Glomerular visceral epithelial cell (primary cell): Measurements from ENCODE around the gene ATXN7L2.

Experiments used
- DNase-seq: peaks from one replicate; pipeline ENCODE4 v3.0.0-alpha.2; 2016; ENCODE audit errors: extremely low spot score

Gene ATXN7L2

DNA sequence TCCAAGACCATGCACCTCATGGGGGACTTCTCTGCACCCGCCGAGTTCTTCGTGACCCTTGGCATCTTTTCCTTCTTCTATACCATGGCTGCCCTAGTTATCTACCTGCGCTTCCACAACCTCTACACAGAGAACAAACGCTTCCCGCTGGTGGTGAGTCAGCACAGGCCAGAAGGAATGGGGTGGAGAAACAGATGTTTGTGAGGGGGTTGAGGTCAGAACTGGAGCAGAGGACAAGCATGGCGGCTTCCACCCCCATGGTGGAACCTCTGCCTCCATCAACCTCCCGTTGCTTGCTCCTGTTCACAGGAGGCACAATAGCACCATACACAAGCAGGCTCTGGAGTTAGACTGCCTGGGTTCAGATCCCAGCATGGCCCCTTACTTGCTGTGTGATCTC is 6.9 kb upstream of the ATXN7L2 start:
- DNase-seq = no peak

GRCh38 chr1:109477821-109478220 is 5.9 kb upstream of the ATXN7L2 start:
- DNase-seq = no peak

GRCh38 chr1:109478806-109479205 is 4.9 kb upstream of the ATXN7L2 start:
- DNase-seq = no peak

- DNase-seq = no peak
Measured at GRCh38 chr1:109479311-109479710, 4.4 kb upstream of the ATXN7L2 start.

DNA sequence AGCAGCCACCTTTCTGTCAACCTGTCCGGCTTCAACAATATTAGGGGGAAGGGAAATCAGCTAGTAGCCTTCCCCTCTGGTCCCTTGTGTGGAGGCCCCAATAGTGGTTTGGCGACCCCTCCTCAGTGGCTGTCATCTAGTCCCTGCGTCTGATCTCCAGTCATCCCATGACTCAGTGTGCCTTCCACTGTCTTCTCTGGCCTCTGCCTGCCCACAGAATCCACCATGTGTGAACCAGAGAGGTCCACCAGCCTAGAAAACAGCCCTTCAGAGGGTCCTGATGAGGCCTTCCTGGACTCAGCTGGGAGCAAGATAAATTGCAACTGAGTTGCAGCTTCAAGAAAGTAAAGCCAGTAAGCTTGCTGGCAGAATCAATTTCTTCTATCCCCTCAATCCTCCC is 3.8 kb upstream of the ATXN7L2 start:
- no peak for DNase-seq

- DNase-seq = no peak
Measured at GRCh38 chr1:109481646-109482045, 2.1 kb upstream of the ATXN7L2 start.

GRCh38 chr1:109482242-109482641 is 1.5 kb upstream of the ATXN7L2 start:
- DNase-seq = no peak

DNA sequence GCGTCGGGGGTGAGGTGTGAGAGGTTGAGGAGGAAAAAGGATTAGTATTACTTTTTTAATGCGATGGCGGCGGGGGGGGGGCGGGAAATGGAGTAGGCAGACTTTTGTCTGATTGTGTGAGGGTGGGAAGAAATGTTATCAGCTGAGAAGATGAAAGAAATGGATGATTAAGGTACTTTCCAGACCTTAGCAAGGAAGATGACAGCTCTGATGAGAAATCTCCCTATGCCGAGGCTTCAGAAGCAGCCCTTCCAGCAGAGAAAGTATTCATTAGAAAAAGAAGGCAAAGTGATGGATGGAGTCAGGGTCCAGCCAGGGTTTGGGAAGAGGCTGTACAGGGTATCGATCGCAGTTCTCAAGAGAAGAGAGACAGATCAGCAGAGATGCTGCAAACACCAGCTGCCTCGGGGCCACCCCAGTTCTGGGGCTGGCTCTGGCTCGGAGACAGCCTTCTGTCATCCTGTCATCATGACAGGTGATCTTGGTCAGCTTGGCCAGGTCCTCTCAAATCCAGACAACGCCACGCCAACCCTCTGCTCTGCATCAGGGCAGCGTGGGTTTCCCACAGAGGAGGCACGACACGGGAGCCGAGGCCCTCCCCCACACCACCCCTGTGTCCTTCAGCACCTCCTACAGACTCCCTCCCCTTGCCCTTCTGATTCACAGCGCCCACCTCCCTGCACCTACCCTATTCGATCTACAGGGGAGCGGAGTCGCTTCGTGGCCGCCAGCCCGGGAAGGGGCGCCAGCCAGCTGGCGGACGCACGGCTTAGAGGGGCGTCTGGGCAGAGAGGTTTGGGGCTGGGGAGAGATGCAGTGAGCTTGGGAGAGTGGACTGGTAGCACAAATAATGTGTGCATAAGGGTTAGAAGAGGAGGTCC is 674 bp upstream of the ATXN7L2 start:
- DNase-seq = no peak

- no peak for DNase-seq
Measured at GRCh38 chr1:109484519-109484975, 842 bp downstream of the ATXN7L2 start.

DNA sequence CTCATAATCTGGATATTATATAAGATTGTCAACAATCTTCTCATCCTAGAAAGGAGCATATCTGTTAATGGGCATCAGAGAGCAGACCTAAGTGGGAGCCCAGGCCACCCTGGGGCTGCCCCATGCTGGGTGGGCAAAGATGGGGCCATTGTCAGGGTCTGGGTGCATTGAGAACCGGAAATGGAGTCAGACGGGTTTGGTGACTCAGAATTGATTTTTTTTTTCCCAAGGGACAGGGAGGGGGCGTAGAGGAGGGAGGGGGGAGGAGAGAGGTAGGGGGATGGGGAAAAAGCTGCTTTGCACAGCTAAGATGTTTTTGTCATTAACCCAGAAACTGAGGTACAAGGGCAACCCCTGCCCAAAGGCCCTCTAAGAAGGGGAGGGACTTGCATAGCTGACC is 1.3 kb downstream of the ATXN7L2 start:
- no peak for DNase-seq

DNA sequence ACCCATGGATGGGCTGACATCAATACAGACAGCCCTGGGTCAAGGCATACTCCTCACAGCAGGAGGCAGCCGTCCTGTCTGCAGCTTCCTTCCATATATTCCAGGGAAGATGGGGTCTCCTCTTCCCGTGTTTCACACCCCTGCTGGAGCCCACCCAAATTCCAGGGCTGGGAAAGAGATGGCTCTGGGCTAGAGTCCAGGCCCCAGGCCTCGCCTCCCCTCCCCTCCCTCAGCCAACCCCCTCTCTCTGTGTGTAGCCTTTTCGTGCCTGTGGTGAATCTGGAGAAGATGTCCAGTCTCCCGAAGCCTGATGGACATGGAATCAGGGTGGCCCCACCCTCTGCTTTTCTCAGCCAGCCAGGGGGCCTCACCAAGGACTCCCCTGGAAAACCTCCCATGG is 3.6 kb downstream of the ATXN7L2 start:
- no peak for DNase-seq

DNA sequence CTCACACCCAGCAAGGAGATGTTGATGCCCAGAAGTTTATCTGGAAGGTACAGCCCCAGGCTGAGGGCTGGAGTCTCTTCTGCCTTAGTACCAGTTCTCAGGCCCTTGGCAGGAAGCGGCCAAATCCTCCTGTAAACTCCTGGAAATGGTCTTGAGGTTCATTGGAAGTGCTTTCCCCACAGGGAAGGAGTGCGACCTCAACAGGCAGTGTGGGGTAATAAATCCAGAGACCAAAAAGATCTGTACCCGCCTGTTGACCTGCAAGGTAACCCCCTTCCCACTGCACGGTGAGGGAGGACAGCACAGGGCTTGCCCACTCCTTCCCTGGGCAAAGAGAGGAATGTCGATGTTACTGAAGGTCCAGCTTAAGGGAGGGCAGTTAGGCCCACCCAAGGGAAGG is 4.5 kb downstream of the ATXN7L2 start:
- no peak for DNase-seq

GRCh38 chr1:109488696-109489095 is 5.0 kb downstream of the ATXN7L2 start:
- DNase-seq = no peak

GRCh38 chr1:109490029-109490933 is 6.6 kb downstream of the ATXN7L2 start:
- DNase-seq = peak; percentile 63

- DNase-seq = no peak
Measured at GRCh38 chr1:109490934-109491302, 7.2 kb downstream of the ATXN7L2 start.

DNA sequence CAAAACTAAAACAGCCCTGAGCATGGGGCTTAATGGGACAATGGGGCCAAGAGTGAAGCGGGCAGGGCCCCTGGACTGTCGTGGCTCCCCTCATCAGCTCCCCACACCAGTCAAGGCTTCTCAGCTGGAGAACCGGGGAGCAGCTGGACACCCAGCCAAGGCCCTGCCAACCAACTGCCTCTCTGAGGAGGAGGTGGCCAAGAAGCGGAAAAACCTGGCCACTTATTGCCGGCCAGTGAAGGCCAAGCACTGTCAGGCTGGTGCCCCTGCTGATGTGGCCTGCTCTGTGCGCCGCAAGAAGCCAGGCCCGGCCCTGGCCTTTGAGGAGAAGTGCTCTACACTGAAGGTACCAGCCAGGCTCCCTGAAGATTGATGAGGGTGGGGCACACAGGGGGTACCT is 7.7 kb downstream of the ATXN7L2 start:
- DNase-seq = no peak

- no peak for DNase-seq
Measured at GRCh38 chr1:109492779-109493178, 9.1 kb downstream of the ATXN7L2 start.

DNA sequence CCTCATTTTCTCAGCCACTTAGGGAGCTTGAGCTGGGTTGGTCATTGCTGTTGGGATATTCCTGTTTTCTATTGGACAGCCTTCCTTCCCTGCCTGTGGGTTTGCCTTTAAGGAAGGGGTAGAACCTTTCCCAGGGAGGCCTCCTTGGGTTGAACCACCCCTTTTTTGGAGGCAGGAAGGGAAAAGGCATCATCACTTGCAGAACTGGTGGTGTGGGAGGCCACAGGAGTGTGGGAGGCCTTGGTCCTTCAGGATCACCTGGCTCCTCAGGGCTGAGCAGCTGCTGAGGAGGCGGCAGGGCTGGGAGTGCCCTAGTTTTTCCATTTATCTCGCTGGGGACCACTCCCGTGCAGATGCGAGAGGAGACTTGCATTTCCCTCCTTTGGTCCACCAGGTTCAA is 9.5 kb downstream of the ATXN7L2 start:
- DNase-seq = no peak

DNA sequence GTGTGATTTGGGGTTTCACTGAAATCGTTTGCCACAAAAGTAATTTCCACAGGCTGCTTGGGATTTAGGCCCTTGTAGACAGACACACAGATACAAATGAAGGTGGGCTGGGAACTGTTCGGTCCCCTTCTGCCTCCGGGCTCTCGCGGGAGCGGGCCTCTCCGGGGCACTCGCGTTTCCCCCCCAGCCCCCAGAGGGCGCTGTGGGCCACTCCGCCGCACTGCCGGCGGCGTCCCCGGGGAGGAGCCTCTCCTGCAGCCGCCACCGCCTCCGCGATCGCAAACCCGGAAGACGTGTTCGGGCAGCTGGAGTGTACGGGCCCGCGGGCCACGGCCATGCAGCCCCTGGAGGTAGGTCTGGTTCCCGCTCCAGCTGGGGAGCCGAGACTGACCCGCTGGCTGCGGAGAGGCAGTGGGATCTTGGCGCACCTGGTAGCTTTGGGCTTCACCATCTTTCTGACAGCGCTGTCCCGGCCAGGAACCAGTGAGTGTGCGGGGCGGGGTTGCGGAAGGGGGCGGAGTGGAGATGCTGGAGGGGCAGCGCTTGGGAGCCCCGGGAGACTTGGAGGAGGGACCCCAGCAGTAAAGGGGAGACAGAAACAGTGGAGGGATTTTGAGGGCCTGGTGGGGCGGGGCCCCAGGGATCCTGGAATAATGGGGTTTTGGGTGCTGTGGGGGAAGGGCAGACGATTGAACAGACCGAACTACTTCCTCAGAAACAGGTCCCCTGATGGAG is 10.3 kb downstream of the ATXN7L2 start, which contains the start of gene CYB561D1:
Gene CYB561D1, plus strand, starts transcription at position 290 of the 735 bp plus-strand sequence. Its CDS starts 46 bp downstream, at position 336.
- peak; percentile 86 for DNase-seq

- DNase-seq = no peak
Measured at GRCh38 chr1:109495738-109496137, 12.0 kb downstream of the ATXN7L2 start.

DNA sequence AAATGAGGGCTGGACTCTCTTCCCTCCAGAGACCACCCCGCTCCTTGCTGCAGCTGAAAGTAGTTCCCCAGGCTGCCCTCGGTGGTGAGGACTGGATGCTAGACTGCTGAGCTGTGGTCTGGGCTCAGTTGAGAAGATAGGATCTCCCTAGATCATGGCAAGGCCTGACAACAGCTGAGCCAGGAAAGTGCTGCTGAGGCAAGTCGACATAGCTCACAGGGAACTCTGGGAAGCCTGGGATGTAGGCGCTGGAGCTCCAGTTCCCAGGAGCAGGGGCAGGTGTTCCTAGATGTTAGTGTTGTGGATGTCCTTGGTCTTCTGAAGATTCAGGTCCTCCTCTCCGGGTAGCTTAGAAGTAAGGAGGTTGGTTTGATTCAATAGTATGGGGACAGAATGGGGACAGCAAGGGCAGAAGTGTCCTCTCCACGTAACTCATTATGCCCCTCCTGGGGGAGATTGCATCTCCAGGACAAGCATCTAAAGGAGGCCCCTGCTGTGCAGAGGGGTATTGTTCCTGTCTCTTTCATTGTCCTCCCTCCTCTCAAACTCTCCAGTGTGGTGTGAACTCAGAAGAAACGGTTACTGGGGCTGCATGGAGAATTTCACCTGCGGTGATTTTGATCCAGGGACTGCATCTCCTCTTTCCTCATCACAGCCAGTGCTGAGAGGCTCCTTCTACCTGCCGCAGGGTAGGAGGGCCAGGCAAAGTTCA is 13.9 kb downstream of the ATXN7L2 start:
- no peak for DNase-seq
